Effector memory CD4-positive, alpha-beta T cell (primary cell): ENCODE results near the gene RHOT1.

Source experiments
- DNase-seq, 3 donors: peaks; one replicate each; pipeline ENCODE4 v3.0.0-alpha.2; 2020
- H3K27ac ChIP-seq: 2 replicates; pipeline ENCODE4 v1.7.0; 2013; ENCODE audit warnings: mild to moderate bottlenecking, low read length, moderate library complexity; ENCODE audit not compliant: insufficient read depth, poor library complexity, severe bottlenecking
- H3K27me3 ChIP-seq: replicated peaks from 2 replicates; pipeline ENCODE4 v1.7.0; 2013; ENCODE audit warnings: mild to moderate bottlenecking, low read length; ENCODE audit not compliant: insufficient read depth, control insufficient read depth, poor library complexity, severe bottlenecking
- H3K36me3 ChIP-seq: 2 replicates; pipeline ENCODE4 v1.7.0; 2013; ENCODE audit warnings: mild to moderate bottlenecking, low read length, moderate library complexity; ENCODE audit not compliant: control insufficient read depth, insufficient read depth
- H3K4me1 ChIP-seq: 2 replicates; pipeline ENCODE4 v1.7.0; 2013; ENCODE audit warnings: low read length, mild to moderate bottlenecking; ENCODE audit not compliant: control insufficient read depth, insufficient read depth, poor library complexity, severe bottlenecking
- H3K4me3 ChIP-seq: 2 replicates; pipeline ENCODE4 v1.7.0; 2013; ENCODE audit warnings: low read length, low read depth, mild to moderate bottlenecking; ENCODE audit not compliant: insufficient read depth, poor library complexity, severe bottlenecking
- H3K9me3 ChIP-seq: 2 replicates; pipeline ENCODE4 v1.7.0; 2013; ENCODE audit warnings: mild to moderate bottlenecking, low read length, moderate library complexity; ENCODE audit not compliant: control insufficient read depth

Gene RHOT1

GRCh38 chr17:32264140-32264799 is 122.0 kb downstream of the RHOT1 start:
- Histone ChIP-seq H3K27ac (no peak overlapping the region), H3K27me3 (peaks cover 24% of the 10 kb centered on the region), H3K4me1 (peaks cover 21% of the 10 kb centered on the region), H3K36me3 (no peaks in the 10 kb centered on the region), H3K9me3 (no peaks in the 10 kb centered on the region), H3K4me3 (no peak overlapping the region)
- DNase-seq = no peak

GRCh38 chr17:32264823-32265191 is 122.5 kb downstream of the RHOT1 start:
- H3K27me3 ChIP-seq = peaks cover 28% of the 10 kb centered on the region
- DNase-seq = no peak
- H3K27ac ChIP-seq = no peak overlapping the region
- no peaks in the 10 kb centered on the region for H3K9me3 ChIP-seq
- H3K4me1 ChIP-seq = peaks cover 21% of the 10 kb centered on the region
- no peaks in the 10 kb centered on the region for H3K36me3 ChIP-seq
- H3K4me3 ChIP-seq = no peak overlapping the region

GRCh38 chr17:32265192-32265923 is 123.1 kb downstream of the RHOT1 start, which contains the start of gene RHBDL3:
Gene RHBDL3, plus strand, starts transcription at chr17:32265832. Its CDS starts 358 bp downstream, at chr17:32266190.
- Histone ChIP-seq H3K36me3 (no peaks in the 10 kb centered on the region), H3K27ac (no peak within 1 kb of the TSS), H3K4me3 (peak within 1 kb of the TSS; percentile 65), H3K9me3 (no peaks in the 10 kb centered on the region), H3K27me3 (peaks cover 28% of the 10 kb centered on the region), H3K4me1 (peaks cover 21% of the 10 kb centered on the region)
- DNase-seq = peak in 1 of 3 donors; percentile 12

- no peak for DNase-seq
- Histone ChIP-seq H3K36me3 (no peaks in the 10 kb centered on the region), H3K4me3 (peak overlapping the region; percentile 65), H3K27me3 (peaks cover 28% of the 10 kb centered on the region), H3K9me3 (no peaks in the 10 kb centered on the region), H3K27ac (no peak overlapping the region), H3K4me1 (peaks cover 21% of the 10 kb centered on the region)
Measured at GRCh38 chr17:32266051-32266388, 123.7 kb downstream of the RHOT1 start.

- H3K36me3 ChIP-seq = no peaks in the 10 kb centered on the region
- no peak overlapping the region for H3K27ac ChIP-seq
Measured at GRCh38 chr17:32266389-32267301, 124.3 kb downstream of the RHOT1 start.

GRCh38 chr17:32267690-32268205 is 125.4 kb downstream of the RHOT1 start:
- Histone ChIP-seq H3K36me3 (no peaks in the 10 kb centered on the region), H3K4me3 (no peak overlapping the region), H3K27me3 (peaks cover 31% of the 10 kb centered on the region), H3K4me1 (peaks cover 21% of the 10 kb centered on the region), H3K9me3 (no peaks in the 10 kb centered on the region), H3K27ac (no peak overlapping the region)
- no peak for DNase-seq

More at GRCh38 chr17:32266389-32267301, 124.3 kb downstream of the RHOT1 start:
- no peaks in the 10 kb centered on the region for H3K9me3 ChIP-seq
- H3K4me1 ChIP-seq = peaks cover 21% of the 10 kb centered on the region
- peaks cover 28% of the 10 kb centered on the region for H3K27me3 ChIP-seq
- no peak for DNase-seq
- H3K4me3 ChIP-seq = peak overlapping the region; percentile 65

GRCh38 chr17:32268734-32269288 is 126.5 kb downstream of the RHOT1 start:
- Histone ChIP-seq H3K27me3 (peaks cover 31% of the 10 kb centered on the region), H3K27ac (no peak overlapping the region), H3K36me3 (no peaks in the 10 kb centered on the region), H3K9me3 (no peaks in the 10 kb centered on the region), H3K4me1 (peaks cover 21% of the 10 kb centered on the region), H3K4me3 (no peak overlapping the region)
- no peak for DNase-seq

- no peak for DNase-seq
- Histone ChIP-seq H3K4me1 (peaks cover 21% of the 10 kb centered on the region), H3K36me3 (no peaks in the 10 kb centered on the region), H3K27me3 (peaks cover 29% of the 10 kb centered on the region), H3K4me3 (no peak overlapping the region), H3K27ac (no peak overlapping the region), H3K9me3 (no peaks in the 10 kb centered on the region)
Measured at GRCh38 chr17:32269377-32269776, 127.1 kb downstream of the RHOT1 start.

GRCh38 chr17:32271844-32272243 is 129.5 kb downstream of the RHOT1 start:
- H3K27ac ChIP-seq = no peak overlapping the region
- DNase-seq = no peak
- peaks cover 12% of the 10 kb centered on the region for H3K4me1 ChIP-seq
- no peak overlapping the region for H3K4me3 ChIP-seq
- no peaks in the 10 kb centered on the region for H3K9me3 ChIP-seq
- no peaks in the 10 kb centered on the region for H3K36me3 ChIP-seq
- H3K27me3 ChIP-seq = peaks cover 22% of the 10 kb centered on the region
